NB4 (cell line): ENCODE results near the gene CBLC.

Source experiments
- CTCF ChIP-seq: IDR thresholded peaks from one replicate; pipeline ENCODE4 v1.5.1; 2012; ENCODE audit warnings: low read depth, low read length
- POLR2A ChIP-seq: IDR thresholded peaks from 2 replicates; pipeline ENCODE4 v1.6.1; 2011; ENCODE audit warnings: mild to moderate bottlenecking; ENCODE audit not compliant: insufficient read length; ENCODE audit errors: extremely low read depth

GRCh38 chr19:44745341-44745831 lies 32.3 kb upstream of the CBLC start:
- TF ChIP-seq CTCF, result no peak
- no peak for TF ChIP-seq POLR2A
